PFSK-1 (cell line): ENCODE results near the gene PERM1.

Experiments used
- POLR2AphosphoS5 ChIP-seq: IDR thresholded peaks from 2 replicates; pipeline ENCODE4 v1.6.1; 2012; ENCODE audit warnings: low read depth, mild to moderate bottlenecking, control low read depth, low read length, moderate library complexity
- TAF1 ChIP-seq: IDR thresholded peaks from 2 replicates; pipeline ENCODE4 v1.6.1; 2012; ENCODE audit warnings: low read length, control low read depth, borderline replicate concordance; ENCODE audit not compliant: insufficient read depth
- TF ChIP-seq, protein P1 (sequence below), 2 experiments: IDR thresholded peaks; 2 replicates each; pipeline versions ENCODE4 v1.6.1 to v1.8.0; 2011 to 2012; ENCODE audit warnings: low read depth in 2 of 2, low read length in 2 of 2, control low read depth in 1 of 2, inconsistent platforms in 1 of 2, mild to moderate bottlenecking in 1 of 2, moderate library complexity in 1 of 2; ENCODE audit not compliant: insufficient read depth in 1 of 2

DNA sequence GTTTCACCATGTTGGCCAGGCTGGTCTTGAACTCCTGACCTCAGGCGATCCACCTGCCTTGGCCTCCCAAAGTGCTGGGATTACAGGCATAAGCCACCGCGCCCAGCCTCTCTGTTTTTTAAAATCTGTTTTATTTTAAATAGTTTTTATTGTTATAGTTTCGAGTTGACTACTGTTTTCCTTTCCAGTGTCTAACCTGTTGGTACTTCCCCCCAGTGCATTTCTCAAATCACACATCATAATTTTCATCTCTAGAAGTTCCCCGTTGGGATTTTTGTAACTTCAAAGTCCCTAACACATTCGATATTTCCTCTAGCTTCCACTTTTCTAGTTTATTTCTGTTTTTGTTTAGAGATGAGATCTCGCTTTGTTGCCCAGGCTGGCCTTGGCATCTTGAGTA, 10.5 kb upstream of the PERM1 start:
- TF ChIP-seq, protein P1, sequence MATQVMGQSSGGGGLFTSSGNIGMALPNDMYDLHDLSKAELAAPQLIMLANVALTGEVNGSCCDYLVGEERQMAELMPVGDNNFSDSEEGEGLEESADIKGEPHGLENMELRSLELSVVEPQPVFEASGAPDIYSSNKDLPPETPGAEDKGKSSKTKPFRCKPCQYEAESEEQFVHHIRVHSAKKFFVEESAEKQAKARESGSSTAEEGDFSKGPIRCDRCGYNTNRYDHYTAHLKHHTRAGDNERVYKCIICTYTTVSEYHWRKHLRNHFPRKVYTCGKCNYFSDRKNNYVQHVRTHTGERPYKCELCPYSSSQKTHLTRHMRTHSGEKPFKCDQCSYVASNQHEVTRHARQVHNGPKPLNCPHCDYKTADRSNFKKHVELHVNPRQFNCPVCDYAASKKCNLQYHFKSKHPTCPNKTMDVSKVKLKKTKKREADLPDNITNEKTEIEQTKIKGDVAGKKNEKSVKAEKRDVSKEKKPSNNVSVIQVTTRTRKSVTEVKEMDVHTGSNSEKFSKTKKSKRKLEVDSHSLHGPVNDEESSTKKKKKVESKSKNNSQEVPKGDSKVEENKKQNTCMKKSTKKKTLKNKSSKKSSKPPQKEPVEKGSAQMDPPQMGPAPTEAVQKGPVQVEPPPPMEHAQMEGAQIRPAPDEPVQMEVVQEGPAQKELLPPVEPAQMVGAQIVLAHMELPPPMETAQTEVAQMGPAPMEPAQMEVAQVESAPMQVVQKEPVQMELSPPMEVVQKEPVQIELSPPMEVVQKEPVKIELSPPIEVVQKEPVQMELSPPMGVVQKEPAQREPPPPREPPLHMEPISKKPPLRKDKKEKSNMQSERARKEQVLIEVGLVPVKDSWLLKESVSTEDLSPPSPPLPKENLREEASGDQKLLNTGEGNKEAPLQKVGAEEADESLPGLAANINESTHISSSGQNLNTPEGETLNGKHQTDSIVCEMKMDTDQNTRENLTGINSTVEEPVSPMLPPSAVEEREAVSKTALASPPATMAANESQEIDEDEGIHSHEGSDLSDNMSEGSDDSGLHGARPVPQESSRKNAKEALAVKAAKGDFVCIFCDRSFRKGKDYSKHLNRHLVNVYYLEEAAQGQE (IDR thresholded peaks at IDR 0.05; ENCODE audit: insufficient read depth in 1 of 2, low read depth in 2 of 2, low read length in 2 of 2): no peak
- TF ChIP-seq TAF1 (no peak), POLR2AphosphoS5 (no peak)
